Activated CD4-positive, alpha-beta T cell treated with anti-CD3 and anti-CD28 coated beads for 4 hours (primary cell): ENCODE results near the gene RAB39B.

ENCODE experiments used
- DNase-seq, 2 donors: peaks; one replicate each; pipeline ENCODE4 v3.0.0-alpha.2; 2020

The RAB39B gene

DNA sequence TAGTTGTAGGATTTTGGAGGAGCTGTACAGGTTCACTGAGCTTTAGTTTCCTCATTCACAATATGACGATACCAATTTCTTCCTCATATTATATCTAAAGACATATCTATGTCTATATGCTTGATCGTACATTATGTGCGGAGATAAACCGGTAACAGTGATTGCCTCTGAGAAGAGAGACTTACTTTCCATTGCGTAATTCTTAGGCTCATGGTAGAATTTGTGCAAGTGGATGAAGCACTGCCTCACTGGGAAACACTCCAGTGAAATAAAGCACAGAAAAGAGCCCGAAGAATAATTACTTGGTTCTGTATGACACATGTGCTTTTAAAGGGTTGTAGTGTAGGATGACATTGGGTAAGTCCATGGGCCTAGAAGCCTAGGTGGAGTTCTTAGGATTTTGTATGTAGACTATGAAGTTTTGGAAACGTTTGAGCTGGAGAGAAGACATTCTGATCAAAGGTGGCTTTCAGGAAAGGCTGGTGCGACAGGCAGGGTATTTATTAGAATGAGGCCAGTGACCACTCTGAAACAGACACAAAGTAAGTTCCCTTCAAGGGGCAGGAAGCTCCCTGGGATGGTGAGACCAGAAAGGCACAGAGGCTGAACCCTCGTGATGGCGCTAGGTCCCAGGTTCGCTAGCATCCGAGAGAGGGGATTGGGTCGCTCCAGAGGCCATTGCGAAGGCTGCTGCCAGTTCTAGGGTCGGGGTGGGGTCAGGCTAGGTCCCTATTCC lies 48.7 kb downstream of the RAB39B start:
- DNase-seq, result no peak

DNA sequence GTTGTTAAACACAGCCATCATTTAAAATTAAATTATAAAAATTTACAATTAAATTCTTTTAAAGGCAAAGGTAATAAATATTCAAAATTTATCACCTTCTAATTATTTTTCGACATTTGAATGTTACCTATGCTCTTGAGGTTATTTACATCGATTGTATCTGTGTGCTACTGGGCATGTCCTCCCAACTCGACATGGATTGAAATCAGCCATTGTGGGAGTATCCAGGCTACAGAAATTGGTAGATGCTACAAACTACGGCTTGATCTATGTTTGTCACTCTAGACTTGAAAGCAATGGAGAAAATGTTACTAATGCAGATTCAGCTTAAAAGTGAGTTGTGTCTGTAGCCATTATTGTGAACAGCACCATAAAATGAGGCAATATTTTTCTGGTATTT lies 50.6 kb downstream of the RAB39B start:
- DNase-seq, result no peak

DNA sequence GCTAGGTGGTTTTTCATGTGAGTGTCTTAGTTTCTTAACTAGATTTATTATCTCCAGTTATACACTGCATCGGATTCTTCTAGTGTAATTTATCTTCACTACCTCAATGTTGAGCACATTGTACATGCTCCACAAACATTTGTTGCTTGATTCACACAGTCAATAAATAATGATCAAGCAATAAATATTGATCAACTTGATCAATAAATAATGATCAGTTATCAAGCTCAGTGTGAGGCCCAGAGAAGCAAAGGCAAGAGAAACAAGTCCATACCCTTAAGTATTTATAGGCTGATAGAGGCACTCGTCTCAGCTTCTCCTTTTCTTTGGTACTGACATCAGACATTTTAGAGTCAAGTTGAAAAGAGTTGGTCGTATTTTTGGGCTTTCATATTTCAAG lies 53.1 kb downstream of the RAB39B start:
- no peak for DNase-seq
